GM12865 (cell line): ENCODE data around the gene MORN5.

Experiments
- DNase-seq: peaks from one replicate; pipeline ENCODE4 v3.0.0; 2010; ENCODE audit warnings: low read depth
- H3K4me3 ChIP-seq: 2 replicates; pipeline ENCODE4 v1.5.1; 2011; ENCODE audit warnings: mild to moderate bottlenecking, low read depth, low read length, control low read depth
- TF ChIP-seq, protein P1 (sequence below): IDR thresholded peaks from 2 replicates; pipeline ENCODE4 v1.5.1; 2011; ENCODE audit warnings: low read length, control low read depth, low read depth, inconsistent platforms; ENCODE audit not compliant: insufficient read depth; ENCODE audit errors: missing control alignments

The MORN5 gene

GRCh38 chr9:122135529-122135859 is 24.2 kb upstream of the MORN5 start:
- no peak for DNase-seq
- TF ChIP-seq, protein P1, sequence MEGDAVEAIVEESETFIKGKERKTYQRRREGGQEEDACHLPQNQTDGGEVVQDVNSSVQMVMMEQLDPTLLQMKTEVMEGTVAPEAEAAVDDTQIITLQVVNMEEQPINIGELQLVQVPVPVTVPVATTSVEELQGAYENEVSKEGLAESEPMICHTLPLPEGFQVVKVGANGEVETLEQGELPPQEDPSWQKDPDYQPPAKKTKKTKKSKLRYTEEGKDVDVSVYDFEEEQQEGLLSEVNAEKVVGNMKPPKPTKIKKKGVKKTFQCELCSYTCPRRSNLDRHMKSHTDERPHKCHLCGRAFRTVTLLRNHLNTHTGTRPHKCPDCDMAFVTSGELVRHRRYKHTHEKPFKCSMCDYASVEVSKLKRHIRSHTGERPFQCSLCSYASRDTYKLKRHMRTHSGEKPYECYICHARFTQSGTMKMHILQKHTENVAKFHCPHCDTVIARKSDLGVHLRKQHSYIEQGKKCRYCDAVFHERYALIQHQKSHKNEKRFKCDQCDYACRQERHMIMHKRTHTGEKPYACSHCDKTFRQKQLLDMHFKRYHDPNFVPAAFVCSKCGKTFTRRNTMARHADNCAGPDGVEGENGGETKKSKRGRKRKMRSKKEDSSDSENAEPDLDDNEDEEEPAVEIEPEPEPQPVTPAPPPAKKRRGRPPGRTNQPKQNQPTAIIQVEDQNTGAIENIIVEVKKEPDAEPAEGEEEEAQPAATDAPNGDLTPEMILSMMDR: no peak
- H3K4me3 ChIP-seq: no peak overlapping the region

DNA sequence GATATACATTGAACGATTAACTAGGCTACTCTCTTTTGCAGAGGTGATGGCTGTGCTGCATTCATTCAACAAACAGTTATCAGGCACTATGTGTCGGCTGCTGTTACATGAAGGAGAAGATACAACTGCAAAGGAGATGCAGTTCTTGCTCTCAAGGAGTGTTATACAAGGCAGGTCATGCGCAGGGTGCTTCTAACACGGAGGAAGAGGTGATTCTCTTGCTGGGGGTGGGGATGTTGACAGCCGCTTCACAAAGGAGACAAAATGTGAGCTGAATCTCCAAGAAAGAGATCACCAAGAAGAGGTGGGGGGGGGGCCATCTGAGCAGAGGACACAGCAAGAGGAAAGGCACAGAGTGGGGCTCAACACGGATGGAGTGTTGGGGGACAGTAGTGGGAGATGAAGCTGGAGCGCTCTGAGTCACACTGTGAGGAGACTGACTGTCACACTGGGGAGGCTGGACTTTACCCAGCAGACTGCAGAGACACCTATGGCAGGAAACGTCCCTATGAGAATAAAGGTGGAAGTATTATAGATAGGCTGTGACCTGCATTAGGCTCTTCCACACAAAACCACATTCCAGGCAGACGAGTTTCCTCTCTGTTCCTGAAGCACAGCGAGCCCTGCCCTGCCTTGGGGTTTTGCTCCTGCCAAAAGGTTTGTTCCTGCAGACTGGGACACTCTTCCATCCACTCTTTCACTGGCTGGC is 21.0 kb upstream of the MORN5 start:
- DNase-seq: no peak
- no peak overlapping the region for H3K4me3 ChIP-seq
- TF ChIP-seq, protein P1: no peak

- TF ChIP-seq, protein P1: no peak
- H3K4me3 ChIP-seq: no peak overlapping the region
- no peak for DNase-seq
Observed at GRCh38 chr9:122140368-122141193, 19.1 kb upstream of the MORN5 start.

GRCh38 chr9:122141671-122142070 is 18.0 kb upstream of the MORN5 start:
- TF ChIP-seq, protein P1: no peak
- H3K4me3 ChIP-seq: no peak overlapping the region
- no peak for DNase-seq

GRCh38 chr9:122143296-122143695 is 16.4 kb upstream of the MORN5 start:
- H3K4me3 ChIP-seq: no peak overlapping the region
- TF ChIP-seq, protein P1: no peak
- no peak for DNase-seq

DNA sequence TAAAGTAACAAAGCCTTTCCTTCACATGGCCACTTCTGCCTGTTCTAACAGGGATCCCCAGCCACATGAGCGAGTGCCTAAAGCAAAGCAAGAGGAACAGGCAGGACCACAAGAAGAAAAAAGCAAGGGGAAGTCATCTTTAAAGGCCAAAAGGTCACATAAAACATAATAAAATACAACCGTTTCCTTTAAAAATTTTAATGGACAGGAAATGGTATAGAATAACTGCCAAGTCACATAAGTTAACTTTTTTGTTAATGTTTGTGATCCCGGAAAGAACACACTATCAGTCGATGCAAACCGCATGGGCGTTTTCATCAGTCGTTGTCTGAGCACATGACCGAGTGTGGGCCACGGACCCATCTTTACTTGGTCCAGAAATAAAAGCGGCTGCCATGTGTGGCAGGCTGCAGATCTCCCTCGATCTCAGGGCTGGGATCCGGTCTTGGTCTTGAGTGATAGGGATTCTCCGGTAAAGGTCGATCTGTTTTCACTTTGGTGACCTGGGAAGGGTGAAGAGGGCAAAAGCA is 15.8 kb upstream of the MORN5 start:
- no peak overlapping the region for H3K4me3 ChIP-seq
- no peak for DNase-seq
- TF ChIP-seq, protein P1: no peak
